HepG2 (cell line): Measurements from ENCODE around the gene ACBD3. TPM values are rescaled to one million over a fixed set of nuclear protein-coding genes. Genes with fewer than 3 reads are reported as not detected.
A peak's percentile ranks its signal among the peaks of the same experiment; 100 is the strongest.

Source experiments
- ARNT ChIP-seq: fragments of 450-650 bp; IDR thresholded peaks from 2 replicates; pipeline ENCODE4 v1.6.1; 2017
- ATF1 ChIP-seq: IDR thresholded peaks from 2 replicates; pipeline ENCODE4 v1.6.1; 2016; ENCODE audit warnings: mild to moderate bottlenecking, control low read depth
- CBX2 ChIP-seq, 2 experiments: fragments of 200-600 bp in 1 of 2; sonication (generic); formaldehyde crosslinking in 1 of 2; IDR thresholded peaks; 2 replicates each; pipeline versions ENCODE4 v1.7.0 to v1.8.1; 2018 to 2022; ENCODE audit warnings: low read depth in 2 of 2, low read length in 1 of 2, mild to moderate bottlenecking in 1 of 2, missing genetic modification reagents in 1 of 2
- CCDC6 ChIP-seq: sonication (generic); formaldehyde crosslinking; IDR thresholded peaks from 2 replicates; pipeline ENCODE4 v1.8.1; 2022; ENCODE audit warnings: mild to moderate bottlenecking, missing genetic modification reagents, moderate library complexity
- MBD4 ChIP-seq: IDR thresholded peaks from 2 replicates; pipeline ENCODE4 v1.6.1; 2012; ENCODE audit warnings: low read length, inconsistent platforms, borderline replicate concordance
- NONO ChIP-seq, 2 experiments: fragments of 450-650 bp in 1 of 2; sonication (generic) in 1 of 2; formaldehyde crosslinking in 1 of 2; IDR thresholded peaks in 1 of 2; conservative IDR thresholded peaks in 1 of 2; 2 replicates each; pipeline versions ENCODE4 v1.6.1 to v1.8.0; 2017 to 2022; ENCODE audit warnings: mild to moderate bottlenecking in 1 of 2, missing genetic modification reagents in 1 of 2, moderate library complexity in 1 of 2
- SALL2 ChIP-seq: sonication (generic); formaldehyde crosslinking; IDR thresholded peaks from 2 replicates; pipeline ENCODE4 v1.8.1; 2023; ENCODE audit warnings: mild to moderate bottlenecking, missing genetic modification reagents, inconsistent platforms
- SIX1 ChIP-seq: sonication (generic); formaldehyde crosslinking; IDR thresholded peaks from 2 replicates; pipeline ENCODE4 v1.4.0; 2020; ENCODE audit warnings: missing genetic modification reagents, borderline replicate concordance
- TAF1 ChIP-seq: sonication (generic); formaldehyde crosslinking; IDR thresholded peaks from 2 replicates; pipeline ENCODE4 v1.4.0; 2020; ENCODE audit warnings: missing genetic modification reagents
- ZNF451 ChIP-seq: sonication (generic); formaldehyde crosslinking; IDR thresholded peaks from 2 replicates; pipeline ENCODE4 v1.5.0; 2020; ENCODE audit warnings: mild to moderate bottlenecking, missing genetic modification reagents
- ZNF460 ChIP-seq: sonication (generic); formaldehyde crosslinking; IDR thresholded peaks from 2 replicates; pipeline ENCODE4 v1.5.1; 2020; ENCODE audit warnings: missing genetic modification reagents, mild to moderate bottlenecking, borderline replicate concordance
- ZNF598 ChIP-seq: sonication (generic); formaldehyde crosslinking; IDR thresholded peaks from 2 replicates; pipeline ENCODE4 v1.5.1; 2020; ENCODE audit warnings: mild to moderate bottlenecking, missing genetic modification reagents, borderline replicate concordance
- ZNF607 ChIP-seq: sonication (generic); formaldehyde crosslinking; IDR thresholded peaks from 2 replicates; pipeline ENCODE4 v1.5.1; 2020; ENCODE audit warnings: missing genetic modification reagents, mild to moderate bottlenecking, borderline replicate concordance
- ZNF768 ChIP-seq: sonication (generic); formaldehyde crosslinking; IDR thresholded peaks from 2 replicates; pipeline ENCODE4 v1.4.0; 2020; ENCODE audit warnings: missing genetic modification reagents
- polyA plus RNA-seq, 8 experiments: library from polyadenylated mRNA; depleted of rRNA in 3 of 8; stranded (reverse) in 7 of 8; unstranded in 1 of 8; fragments of >200 nt; fragmentation: Illumina TruSeq in 4 of 8; extraction: Trizol in 4 of 8; gene quantifications; 2 replicates each; pipeline versions ENCODE4 v1.2.1 to v1.2.3, GENCODE V29; 2011 to 2016; ENCODE audit warnings: low read depth in 4 of 8, missing spikeins in 1 of 8, mixed read lengths in 1 of 8; ENCODE audit not compliant: insufficient read depth in 1 of 8
- total RNA-seq, 5 experiments: library from RNA; depleted of rRNA; stranded (reverse); fragments of >200 nt; fragmentation: Illumina TruSeq; extraction: Trizol; gene quantifications; 2 replicates each; pipeline ENCODE4 v1.2.3, GENCODE V29; 2016; ENCODE audit warnings: low read depth in 1 of 5
- TF ChIP-seq, protein P1 (sequence below): sonication (generic); formaldehyde crosslinking; conservative IDR thresholded peaks from 2 replicates; pipeline ENCODE4 v1.4.0; 2020; ENCODE audit warnings: missing genetic modification reagents
- TF ChIP-seq, protein P2 (sequence below): sonication (generic); formaldehyde crosslinking; IDR thresholded peaks from 2 replicates; pipeline ENCODE4 v1.4.0; 2020; ENCODE audit warnings: mild to moderate bottlenecking, low read depth, missing genetic modification reagents
- TF ChIP-seq, protein P3 (sequence below): sonication (generic); formaldehyde crosslinking; IDR thresholded peaks from 2 replicates; pipeline ENCODE4 v1.5.1; 2020; ENCODE audit warnings: missing genetic modification reagents, mild to moderate bottlenecking, borderline replicate concordance
- TF ChIP-seq, protein P4 (sequence below): sonication (generic); formaldehyde crosslinking; IDR thresholded peaks from 2 replicates; pipeline ENCODE4 v1.4.0; 2020; ENCODE audit warnings: missing genetic modification reagents
- TF ChIP-seq, protein P5 (sequence below): sonication (generic); formaldehyde crosslinking; IDR thresholded peaks from 2 replicates; pipeline ENCODE4 v1.5.0; 2020; ENCODE audit warnings: missing genetic modification reagents

ACBD3 gene
- total and polyA plus RNA-seq, 2 of the 13 experiments (the other 11 are each of a cell fraction or from before 2014, with no cell fraction given), result 24.3 to 39.3 TPM

DNA sequence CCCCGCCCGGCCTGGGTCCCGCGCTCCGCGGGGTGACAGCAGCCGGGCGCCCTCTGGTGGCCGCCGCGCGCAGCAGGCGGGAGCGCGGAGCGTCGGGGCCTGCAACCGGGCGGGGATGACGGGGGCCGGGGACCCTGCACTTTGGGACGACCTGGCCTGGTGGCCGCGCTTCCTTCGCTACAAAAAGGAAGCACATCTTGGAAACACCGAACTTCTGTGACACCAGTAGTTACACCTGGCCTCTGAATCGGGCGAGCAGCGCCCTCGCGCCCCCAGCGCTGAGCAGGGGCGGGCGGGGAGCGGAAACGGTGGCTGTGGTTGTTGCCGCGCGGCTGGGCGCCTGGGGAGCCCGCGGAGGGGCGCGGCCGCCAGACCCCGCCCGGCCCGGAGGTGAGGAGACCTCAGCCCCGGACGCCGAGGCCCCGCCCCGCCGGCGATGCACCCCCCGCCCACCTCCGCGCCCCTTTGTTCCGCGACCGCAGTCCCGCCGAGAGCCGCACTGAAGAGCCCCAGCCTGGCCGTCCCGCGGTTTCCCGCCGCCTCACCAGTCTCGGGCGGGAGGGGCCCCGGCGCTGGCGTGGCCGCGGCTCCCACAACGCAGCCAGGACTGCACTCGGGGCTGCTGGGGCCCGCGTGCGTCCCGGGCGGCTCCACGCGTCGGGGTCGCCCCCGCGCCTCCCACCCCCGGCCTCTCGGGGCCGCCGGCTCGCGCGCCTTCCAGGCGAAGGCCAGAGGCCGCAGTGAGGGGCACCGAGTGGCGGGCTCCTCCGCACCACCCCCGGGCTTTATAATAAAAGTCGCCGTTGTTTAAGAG is 64.7 kb downstream of the ACBD3 start (continued):
- TF ChIP-seq ZNF598 (CRISPR knock-in tag), result no peak
- TF ChIP-seq ATF1 (CRISPR knock-in tag), result no peak
- TF ChIP-seq, protein P1, sequence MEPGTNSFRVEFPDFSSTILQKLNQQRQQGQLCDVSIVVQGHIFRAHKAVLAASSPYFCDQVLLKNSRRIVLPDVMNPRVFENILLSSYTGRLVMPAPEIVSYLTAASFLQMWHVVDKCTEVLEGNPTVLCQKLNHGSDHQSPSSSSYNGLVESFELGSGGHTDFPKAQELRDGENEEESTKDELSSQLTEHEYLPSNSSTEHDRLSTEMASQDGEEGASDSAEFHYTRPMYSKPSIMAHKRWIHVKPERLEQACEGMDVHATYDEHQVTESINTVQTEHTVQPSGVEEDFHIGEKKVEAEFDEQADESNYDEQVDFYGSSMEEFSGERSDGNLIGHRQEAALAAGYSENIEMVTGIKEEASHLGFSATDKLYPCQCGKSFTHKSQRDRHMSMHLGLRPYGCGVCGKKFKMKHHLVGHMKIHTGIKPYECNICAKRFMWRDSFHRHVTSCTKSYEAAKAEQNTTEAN (CRISPR knock-in tag), result peak; percentile 76
- TF ChIP-seq, protein P2, sequence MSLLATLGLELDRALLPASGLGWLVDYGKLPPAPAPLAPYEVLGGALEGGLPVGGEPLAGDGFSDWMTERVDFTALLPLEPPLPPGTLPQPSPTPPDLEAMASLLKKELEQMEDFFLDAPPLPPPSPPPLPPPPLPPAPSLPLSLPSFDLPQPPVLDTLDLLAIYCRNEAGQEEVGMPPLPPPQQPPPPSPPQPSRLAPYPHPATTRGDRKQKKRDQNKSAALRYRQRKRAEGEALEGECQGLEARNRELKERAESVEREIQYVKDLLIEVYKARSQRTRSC (CRISPR knock-in tag), result no peak
- TF ChIP-seq ZNF460 (CRISPR knock-in tag), result no peak
- no peak; the same call in 1 of the 2 replicates for TF ChIP-seq ZNF768
- TF ChIP-seq, protein P3, sequence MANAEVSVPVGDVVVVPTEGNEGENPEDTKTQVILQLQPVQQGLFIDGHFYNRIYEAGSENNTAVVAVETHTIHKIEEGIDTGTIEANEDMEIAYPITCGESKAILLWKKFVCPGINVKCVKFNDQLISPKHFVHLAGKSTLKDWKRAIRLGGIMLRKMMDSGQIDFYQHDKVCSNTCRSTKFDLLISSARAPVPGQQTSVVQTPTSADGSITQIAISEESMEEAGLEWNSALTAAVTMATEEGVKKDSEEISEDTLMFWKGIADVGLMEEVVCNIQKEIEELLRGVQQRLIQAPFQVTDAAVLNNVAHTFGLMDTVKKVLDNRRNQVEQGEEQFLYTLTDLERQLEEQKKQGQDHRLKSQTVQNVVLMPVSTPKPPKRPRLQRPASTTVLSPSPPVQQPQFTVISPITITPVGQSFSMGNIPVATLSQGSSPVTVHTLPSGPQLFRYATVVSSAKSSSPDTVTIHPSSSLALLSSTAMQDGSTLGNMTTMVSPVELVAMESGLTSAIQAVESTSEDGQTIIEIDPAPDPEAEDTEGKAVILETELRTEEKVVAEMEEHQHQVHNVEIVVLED (CRISPR knock-in tag), result no peak
- TF ChIP-seq, protein P4, sequence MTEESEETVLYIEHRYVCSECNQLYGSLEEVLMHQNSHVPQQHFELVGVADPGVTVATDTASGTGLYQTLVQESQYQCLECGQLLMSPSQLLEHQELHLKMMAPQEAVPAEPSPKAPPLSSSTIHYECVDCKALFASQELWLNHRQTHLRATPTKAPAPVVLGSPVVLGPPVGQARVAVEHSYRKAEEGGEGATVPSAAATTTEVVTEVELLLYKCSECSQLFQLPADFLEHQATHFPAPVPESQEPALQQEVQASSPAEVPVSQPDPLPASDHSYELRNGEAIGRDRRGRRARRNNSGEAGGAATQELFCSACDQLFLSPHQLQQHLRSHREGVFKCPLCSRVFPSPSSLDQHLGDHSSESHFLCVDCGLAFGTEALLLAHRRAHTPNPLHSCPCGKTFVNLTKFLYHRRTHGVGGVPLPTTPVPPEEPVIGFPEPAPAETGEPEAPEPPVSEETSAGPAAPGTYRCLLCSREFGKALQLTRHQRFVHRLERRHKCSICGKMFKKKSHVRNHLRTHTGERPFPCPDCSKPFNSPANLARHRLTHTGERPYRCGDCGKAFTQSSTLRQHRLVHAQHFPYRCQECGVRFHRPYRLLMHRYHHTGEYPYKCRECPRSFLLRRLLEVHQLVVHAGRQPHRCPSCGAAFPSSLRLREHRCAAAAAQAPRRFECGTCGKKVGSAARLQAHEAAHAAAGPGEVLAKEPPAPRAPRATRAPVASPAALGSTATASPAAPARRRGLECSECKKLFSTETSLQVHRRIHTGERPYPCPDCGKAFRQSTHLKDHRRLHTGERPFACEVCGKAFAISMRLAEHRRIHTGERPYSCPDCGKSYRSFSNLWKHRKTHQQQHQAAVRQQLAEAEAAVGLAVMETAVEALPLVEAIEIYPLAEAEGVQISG (CRISPR knock-in tag), result peak; percentile 72
- TF ChIP-seq TAF1 (CRISPR knock-in tag), result peak; percentile 35; the same call in 1 of the 2 replicates
- no peak for TF ChIP-seq MBD4
- TF ChIP-seq ZNF607, result 0 out of 2 replicates have a peak, but pooled peaks have one; percentile 60
- no peak for TF ChIP-seq SIX1 (CRISPR knock-in tag)
- TF ChIP-seq CBX2 (IDR thresholded peaks at IDR 0.05; ENCODE audit: low read depth, low read length), result no peak
- no peak for TF ChIP-seq CBX2 (CRISPR knock-in tag; IDR thresholded peaks at IDR 0.05; ENCODE audit: low read depth)
- TF ChIP-seq SALL2 (CRISPR knock-in tag), result no peak
- no peak for TF ChIP-seq ARNT
- TF ChIP-seq, protein P5, sequence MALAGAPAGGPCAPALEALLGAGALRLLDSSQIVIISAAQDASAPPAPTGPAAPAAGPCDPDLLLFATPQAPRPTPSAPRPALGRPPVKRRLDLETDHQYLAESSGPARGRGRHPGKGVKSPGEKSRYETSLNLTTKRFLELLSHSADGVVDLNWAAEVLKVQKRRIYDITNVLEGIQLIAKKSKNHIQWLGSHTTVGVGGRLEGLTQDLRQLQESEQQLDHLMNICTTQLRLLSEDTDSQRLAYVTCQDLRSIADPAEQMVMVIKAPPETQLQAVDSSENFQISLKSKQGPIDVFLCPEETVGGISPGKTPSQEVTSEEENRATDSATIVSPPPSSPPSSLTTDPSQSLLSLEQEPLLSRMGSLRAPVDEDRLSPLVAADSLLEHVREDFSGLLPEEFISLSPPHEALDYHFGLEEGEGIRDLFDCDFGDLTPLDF (CRISPR knock-in tag), result peak; percentile 46; the same call in 1 of the 2 replicates
- TF ChIP-seq NONO (IDR thresholded peaks at IDR 0.05), result no peak
- TF ChIP-seq NONO (CRISPR knock-in tag; conservative IDR thresholded peaks at IDR 0.05), result peak; percentile 42
- TF ChIP-seq CCDC6, result peak; percentile 26
- TF ChIP-seq ZNF451 (CRISPR knock-in tag), result no peak
